Stimulated activated CD8-positive, alpha-beta memory T cell treated with anti-CD3 and anti-CD28 coated beads, Interleukin-15, amount 100 ng/mL, for 4 hours (primary cell): Measurements from ENCODE around the gene ACAA1.
A peak's percentile ranks its signal among the peaks of the same experiment; 100 is the strongest.
"Not testable (repeated sequence)": the region's sequence is repeated elsewhere in the genome, so short reads cannot be mapped to it uniquely, and the experiment has no call there.

Experiments used
- DNase-seq, 2 donors: peaks; one replicate each; pipeline ENCODE4 v3.0.0-alpha.2; 2020; ENCODE audit warnings: low read depth in 2 of 2

ACAA1 gene

DNA sequence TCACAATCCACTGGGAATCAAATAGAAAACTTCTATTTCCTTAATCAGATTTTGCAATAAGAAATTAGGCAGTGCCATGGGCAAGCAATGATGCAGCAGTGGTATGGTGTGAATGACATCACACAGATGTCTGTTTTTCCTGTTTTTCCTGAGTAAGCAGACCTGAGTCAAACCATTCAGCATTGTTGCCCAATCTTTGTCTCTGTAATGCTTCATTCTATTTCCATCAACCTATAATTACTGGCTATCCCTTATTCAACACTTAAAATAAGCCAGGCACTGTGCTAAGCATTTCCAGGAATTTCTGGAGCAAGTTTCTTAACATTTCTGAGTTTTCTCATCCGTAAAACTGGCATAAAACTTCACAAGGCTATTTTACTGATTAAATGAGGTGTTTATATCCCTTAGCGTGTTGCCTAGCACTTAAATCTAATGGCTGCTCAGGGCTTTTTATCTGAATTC is 17.1 kb upstream of the ACAA1 start:
- no peak for DNase-seq

DNA sequence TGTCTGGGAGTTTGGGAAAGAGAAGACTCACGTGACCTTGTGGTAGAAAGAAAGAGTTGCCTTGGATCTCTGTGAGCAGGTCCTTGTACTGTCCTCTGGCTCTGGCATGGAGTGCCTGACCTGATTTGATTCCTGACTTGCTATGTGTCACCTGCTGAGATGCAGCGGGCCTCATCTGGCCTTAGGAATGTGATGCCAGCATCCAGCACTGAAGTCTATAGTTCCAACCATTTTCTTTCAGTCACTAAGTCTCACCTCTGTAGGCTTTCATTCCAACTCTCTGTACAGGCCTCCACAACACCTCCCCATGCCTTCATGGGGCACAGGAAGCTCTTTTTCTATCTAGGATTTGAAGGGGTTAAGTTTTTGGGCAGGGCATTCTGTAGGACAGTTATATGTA is 16.3 kb upstream of the ACAA1 start:
- no peak for DNase-seq

DNA sequence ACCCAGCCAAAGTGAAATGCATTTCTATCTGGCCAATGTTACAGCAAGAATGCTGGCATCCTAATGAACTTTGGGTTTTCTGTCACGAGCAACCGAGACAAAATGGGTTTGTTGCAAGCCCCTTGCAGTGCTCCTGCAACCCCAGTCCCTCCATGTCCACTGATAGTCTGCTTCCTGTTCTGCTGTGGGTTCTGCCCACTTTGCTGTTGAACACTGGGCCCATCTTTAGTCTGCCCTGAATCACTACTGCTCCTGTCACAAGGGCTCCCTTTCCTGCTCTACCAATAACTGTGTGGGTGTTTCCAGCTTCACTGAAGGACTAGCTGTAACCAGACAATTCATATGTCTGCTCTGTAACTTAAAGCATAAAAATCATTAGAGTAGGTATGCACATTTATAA is 15.7 kb upstream of the ACAA1 start:
- no peak for DNase-seq

DNA sequence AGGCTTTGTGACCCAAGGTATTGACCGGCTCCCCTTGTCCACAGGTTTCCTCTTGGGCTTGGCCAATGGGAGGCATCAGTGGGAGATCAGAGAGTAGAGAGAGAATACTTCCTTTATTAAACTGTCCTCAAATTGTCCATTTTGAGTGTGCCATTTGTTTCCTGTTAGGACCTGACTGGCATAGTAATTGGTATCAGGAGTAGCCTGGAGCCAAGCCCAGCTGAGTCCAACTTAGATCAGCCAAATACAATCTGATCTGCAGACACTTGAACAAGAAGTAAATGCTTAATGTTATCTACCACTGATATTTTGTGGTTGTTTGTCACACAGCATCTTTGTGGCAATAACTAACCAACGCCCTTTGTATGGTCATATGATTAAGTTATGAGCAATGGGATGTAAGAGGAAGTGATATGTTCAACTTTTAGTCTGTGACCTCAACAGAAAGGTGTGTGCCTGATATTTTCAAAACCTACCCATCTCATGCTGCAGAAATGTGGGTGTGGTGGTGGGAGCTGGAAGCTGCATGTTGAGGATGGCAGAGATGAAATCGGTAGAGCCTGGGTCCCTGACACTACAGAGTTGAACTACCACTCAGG is 14.8 kb upstream of the ACAA1 start:
- DNase-seq: no peak

DNA sequence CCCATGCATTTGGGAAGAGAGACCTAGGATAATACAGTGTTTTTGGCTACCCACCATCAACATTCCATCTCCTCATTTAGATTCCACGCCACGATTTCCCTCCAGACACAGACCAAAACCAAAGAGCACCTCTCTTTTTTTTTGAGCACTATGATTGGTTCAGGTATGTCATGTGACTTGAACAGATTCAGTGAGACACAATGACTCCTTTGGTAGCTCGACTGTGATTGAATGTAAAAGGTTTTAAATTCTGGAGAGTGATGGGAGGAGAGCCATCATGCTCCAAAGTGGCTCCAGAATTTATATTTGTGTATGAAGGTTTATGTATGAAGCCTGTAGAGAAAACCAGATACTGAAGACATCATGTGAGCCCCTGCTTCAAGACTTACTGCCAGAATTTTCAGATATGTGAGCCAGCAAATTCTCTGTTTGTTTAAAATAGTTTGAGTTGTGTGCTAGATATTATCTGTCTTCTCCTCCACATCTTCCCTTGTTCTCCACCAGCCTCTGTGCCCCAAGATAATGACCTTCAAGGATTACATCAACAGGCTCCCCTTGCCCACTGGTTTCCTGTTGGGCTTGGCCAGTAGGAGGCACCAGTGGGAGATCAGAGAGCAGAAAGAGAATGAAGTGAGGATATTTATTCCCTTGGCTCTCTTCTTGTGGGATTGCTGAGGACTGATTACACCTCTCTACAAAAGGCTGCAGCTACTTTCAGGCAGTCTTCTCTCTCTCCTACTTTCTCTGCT is 14.0 kb upstream of the ACAA1 start:
- DNase-seq: no peak

DNA sequence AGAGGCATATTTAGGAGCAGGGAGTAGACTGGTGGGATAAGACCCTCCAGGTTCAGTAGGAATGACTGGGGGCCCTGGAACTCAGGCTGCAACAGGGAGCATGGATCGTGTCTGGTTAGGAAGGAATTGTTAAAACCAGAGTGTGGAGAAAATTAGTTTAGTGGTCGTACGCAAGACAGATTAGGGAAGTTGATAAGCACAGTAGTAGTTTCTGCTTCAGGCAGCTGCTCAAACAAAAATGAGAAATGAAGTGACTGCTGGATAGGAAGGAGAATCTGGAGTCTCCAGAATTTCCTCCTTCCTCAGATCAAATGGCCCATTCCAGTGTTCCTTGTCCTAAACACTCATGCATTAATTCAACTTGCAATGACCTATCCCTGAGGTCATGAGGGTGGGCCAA is 12.8 kb upstream of the ACAA1 start:
- DNase-seq: no peak

DNA sequence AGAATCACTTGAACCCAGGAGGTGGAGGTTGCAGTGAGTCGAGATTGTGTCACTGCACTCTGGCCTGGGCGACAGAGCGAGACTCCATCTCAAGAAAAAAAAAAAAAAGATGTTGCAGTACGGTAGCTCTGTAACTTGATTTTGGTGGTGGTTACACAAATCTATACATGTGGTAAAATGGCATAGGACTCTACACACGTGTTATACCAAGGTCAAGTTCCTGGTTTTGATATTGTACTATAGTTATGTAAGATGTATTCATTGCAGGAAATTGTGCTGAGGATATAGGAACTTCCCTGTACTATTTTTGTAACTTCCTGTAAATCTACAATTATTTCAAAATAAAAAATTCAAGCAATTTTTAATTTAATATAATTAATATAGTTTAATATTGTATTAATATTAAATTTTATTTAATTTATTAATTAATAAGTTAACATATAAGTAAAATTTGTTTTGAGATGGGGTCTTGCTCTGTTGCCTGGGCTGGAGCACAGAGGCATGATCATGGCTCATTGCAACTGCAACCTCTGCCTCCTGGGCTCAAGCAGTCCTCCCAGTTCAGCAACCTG is 11.5 kb upstream of the ACAA1 start:
- no peak for DNase-seq

DNA sequence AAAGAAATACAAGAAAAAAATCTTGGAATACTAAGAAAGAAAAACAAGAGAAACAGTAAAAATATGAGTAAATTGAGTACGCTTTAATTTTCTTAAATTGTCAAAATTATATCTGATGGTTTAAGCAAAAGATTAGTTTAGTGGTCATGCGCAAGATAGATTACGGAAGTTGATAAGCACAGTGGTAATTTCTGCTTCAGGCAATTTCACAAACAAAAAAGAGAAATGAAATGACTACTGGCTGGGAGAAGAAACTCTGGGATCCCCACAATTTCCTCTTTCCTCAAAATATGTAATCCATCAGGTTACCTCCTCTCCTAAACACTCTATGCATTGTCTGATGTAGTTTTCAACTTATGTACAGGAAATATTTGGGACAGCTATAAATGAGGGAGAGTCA is 10.5 kb upstream of the ACAA1 start:
- no peak for DNase-seq

DNA sequence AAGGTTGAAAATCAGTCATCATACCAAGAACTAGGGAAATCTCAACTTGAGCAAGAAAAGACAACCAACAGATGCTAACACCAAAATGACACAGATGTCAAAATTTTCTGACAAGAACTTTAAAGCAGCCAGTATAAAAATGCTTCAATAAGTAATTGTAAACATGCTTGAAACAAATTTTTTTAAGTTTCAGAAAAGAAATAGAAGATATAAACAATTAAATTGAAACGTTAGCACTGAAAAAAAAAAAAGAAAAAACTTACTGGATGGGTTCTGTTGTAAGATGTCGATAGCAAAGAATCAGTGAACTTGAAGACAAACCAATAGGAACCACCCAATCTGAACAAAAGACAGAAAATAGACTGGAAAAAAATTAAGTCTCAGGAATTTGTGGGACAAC is 9.6 kb upstream of the ACAA1 start:
- no peak for DNase-seq

DNA sequence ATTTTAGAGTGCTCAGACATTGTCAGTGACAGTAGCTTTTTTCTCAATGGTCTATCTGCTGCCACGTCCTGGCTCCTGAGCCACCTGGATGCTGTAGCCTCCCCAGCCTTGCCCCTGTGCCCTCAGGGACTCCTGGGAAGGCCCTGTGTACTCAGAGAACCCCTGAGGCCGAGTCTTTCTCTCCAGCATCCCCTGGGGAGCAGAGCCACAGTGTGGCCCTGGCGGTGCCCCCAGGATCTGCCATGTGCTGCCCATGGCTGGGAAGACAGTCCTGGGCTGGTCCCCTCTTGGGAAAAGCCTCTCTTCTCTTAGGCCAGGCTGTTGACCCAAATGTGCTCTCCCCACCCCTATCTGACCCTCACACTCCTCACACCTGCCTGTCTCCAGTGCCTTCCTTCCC is 6.6 kb upstream of the ACAA1 start:
- DNase-seq: no peak

DNA sequence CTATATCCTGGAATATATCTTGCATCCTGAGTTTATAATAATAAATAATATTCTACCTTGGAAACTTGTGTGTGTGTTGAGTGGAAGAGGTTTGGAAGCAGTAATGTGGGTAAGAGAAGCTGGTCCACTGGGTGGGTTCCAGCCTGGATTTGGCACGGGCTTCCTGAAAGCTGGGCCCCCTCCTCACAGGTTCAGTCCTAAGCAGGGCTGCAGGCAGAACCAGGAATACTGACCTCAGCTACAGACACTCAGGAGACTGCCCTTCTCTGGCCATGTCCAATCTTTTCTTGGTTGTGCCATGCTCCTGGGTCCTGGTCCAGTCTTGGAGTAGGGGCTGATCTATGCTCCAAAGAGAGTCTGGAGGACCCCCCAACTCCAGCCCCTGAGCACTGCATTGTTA is 6.0 kb upstream of the ACAA1 start:
- no peak for DNase-seq

DNA sequence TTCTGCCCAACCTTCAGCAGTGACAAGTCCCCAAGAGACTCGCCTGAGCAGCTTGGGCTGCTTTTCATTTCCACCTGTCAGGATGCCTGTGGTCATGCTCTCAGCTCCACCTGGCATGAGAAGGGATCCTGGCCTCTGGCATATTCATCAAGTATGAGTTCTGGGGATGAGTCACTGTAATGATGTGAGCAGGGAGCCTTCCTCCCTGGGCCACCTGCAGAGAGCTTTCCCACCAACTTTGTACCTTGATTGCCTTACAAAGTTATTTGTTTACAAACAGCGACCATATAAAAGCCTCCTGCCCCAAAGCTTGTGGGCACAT is 5.0 kb upstream of the ACAA1 start:
- DNase-seq: no peak

DNA sequence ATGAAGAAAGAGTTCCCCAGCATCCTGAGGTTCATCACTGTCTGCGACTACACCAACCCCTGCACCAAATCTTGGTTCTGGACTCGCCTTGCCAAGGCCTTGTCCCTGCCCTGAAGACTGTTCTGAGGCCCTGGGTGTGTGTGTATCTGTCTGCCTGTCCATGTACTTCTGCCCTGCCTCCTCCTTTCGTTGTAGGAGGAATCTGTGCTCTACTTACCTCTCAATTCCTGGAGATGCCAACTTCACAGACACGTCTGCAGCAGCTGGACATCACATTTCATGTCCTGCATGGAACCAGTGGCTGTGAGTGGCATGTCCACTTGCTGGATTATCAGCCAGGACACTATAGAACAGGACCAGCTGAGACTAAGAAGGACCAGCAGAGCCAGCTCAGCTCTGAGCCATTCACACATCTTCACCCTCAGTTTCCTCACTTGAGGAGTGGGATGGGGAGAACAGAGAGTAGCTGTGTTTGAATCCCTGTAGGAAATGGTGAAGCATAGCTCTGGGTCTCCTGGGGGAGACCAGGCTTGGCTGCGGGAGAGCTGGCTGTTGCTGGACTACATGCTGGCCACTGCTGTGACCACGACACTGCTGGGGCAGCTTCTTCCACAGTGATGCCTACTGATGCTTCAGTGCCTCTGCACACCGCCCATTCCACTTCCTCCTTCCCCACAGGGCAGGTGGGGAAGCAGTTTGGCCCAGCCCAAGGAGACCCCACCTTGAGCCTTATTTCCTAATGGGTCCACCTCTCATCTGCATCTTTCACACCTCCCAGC is 4.4 kb upstream of the ACAA1 start:
- no peak for DNase-seq

DNA sequence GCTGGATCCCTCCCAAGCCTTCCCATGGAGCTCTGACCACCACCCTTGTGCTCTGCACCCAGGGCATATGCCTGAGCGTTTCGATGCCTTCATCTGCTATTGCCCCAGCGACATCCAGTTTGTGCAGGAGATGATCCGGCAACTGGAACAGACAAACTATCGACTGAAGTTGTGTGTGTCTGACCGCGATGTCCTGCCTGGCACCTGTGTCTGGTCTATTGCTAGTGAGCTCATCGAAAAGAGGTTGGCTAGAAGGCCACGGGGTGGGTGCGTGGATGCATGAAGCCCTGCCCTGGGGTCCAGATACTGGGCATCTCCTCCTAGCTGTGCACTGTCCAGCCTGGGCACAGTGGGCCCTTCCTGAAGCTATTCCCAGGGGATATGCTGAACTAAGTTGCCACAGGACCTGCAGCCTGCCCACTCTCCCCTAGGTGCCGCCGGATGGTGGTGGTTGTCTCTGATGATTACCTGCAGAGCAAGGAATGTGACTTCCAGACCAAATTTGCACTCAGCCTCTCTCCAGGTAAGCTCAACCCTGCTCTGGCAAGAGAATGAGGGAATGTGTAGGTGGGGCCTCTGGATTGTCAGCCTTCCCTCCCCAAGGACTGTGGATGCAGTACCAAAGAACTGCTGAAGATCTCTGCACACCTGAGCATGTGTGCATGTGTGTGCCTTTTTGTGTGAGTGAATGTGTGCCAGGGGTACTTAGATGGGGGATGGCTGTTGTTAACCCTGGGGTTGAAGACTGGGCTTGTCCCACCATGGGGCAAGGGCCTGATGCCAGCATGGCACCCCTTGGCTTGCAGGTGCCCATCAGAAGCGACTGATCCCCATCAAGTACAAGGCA is 3.6 kb upstream of the ACAA1 start:
- no peak for DNase-seq

DNA sequence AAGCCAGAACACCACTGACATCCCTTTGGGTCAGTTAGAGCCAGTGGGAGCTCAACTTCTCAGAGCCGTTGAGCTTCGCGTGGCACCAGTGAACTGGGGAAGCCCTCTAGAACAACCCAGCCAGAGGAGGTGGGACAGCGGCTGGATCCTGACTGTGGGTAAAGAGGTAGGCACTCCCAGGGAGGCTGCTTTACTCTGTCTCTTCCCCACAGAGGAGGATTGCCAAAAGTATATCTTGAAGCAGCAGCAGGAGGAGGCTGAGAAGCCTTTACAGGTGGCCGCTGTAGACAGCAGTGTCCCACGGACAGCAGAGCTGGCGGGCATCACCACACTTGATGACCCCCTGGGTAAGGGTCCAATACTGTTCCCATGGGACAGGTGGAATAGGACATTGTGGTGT is 2.7 kb upstream of the ACAA1 start:
- DNase-seq: no peak

DNA sequence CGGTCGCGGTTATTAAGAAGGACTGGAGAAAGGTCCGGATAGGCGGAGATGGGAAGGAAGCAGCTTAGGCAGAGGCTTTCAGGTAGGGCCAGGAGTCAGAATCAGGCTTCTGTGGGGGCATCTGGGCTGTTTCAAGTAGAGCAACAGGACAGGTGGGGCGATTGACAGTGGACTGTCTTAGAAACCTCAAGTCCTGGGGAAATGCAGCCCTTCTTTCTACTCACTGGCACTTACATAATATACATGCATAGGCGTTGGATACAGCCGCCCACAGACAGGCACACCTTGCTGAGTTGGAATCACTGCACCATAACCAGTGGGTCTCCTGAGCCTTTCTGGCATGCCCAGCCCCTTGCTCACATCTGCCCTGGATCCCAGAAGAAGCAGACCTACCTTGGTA is 2.3 kb upstream of the ACAA1 start:
- DNase-seq: no peak

DNA sequence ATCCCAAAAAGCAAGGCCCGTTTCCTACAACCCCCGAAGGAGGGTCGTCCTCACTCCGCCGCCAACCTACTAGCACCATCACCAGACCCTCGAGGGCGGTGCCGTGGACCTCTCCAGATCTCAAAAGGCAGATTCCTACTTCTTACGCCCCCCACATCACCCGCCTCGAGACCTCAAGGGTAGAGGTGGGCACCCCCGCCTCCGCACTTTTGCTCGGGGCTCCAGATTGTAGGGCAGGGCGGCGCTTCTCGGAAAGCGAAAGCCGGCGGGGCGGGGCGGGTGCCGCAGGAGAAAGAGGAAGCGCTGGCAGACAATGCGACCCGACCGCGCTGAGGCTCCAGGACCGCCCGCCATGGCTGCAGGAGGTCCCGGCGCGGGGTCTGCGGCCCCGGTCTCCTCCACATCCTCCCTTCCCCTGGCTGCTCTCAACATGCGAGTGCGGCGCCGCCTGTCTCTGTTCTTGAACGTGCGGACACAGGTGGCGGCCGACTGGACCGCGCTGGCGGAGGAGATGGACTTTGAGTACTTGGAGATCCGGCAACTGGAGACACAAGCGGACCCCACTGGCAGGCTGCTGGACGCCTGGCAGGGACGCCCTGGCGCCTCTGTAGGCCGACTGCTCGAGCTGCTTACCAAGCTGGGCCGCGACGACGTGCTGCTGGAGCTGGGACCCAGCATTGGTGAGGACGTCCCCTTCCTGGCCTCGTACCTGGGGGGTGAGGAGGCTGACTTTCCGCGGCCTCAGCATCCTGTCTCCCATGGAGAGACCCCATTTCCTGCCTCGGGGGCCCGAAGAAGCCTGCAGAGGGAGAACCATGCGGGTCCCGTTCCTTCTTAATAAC is 1.6 kb upstream of the ACAA1 start, which contains the start of gene MYD88:
MYD88 (plus strand) TSS at position 313 of the 842 bp plus-strand sequence; CDS start at position 353, 40 bp downstream.
- DNase-seq: peak; percentile 79

DNA sequence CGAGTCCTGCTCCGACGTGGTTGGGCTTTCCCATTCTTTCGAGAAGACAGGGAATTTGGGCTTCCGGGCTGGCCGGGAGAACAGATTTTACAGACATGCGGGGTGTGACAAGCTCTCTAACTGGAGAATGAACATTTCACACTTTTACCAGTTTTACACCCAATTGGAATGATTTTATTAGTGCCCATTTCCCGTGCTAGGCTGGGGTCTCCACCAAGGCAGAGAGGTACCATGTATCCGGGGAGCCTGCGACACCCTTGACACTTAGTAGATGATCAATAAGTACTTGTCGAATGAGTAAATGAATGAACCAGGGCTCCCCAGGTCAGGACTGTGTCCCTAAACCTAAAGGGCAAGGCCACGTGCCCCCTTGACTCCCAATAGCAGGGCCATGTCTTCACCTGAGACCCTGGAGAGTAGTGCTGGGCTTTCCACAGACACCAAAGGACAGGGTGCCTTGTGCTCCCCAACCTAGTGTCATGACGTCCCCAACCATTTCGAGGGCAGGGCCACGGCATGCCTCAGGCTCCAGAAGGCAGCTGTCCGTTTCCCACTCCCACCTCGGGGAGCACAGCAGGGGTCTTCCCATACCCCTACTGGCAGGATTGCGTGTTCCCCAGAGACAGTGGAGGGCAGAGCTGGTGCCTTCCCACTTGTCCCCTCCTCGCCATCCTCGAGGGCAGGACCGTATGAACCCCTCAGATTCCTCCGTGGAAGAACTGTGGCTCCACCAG is 855 bp upstream of the ACAA1 start:
- DNase-seq: no peak

DNA sequence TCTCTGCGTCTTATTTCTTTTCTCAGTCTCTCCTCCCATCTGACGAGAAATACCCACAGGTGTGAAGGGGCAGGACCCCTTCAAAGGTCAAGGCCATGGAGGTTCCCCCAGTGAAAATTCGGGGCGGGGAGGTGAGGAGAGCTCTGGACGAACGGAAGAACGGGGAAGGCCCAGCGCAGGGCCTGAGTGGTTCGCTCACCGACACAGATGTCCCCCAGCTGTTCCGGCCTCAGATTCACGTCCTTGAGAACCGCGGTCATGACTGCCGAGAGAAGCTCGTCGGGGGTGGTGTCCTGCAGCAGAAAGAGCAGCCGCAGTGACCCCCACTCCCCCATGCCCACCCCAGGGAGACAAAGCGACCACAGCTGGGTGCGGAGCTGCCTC is 542 bp downstream of the ACAA1 start:
- no peak for DNase-seq

DNA sequence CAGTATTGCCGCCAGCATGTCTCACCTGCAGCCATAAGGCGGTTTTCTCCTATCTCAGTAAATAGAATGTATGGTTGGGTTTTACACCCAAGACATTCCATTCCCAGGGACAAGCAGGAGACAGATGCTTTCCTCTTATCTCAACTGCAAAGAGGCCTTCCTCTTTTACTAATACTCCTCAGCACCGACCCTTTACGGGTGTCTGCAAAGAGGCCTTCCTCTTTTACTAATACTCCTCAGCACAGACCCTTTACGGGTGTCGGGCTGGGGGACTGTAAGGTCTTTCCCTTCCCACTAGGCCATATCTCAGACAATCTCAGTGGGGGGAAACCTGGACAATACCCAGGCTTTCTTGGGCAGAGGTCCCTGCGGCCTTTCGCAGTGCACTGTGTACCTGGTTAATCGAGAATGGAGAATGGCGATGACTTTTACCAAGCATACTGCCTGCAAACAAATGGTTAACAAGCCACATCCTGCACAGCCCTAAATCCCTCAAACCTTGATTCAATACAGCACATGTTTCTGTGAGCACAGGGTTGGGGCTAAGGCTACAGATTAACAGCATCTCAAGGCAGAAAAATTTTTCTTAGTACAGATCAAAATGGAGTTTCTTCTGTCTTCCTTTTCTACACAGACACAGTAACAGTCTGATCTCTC is 1.2 kb downstream of the ACAA1 start:
- DNase-seq: not testable (repeated sequence)
